ENCODE results near the gene LPCAT1.
"Not testable (repeated sequence)": the region's sequence is repeated elsewhere in the genome, so short reads cannot be mapped to it uniquely, and the experiment has no call there.

LPCAT1 gene

DNA sequence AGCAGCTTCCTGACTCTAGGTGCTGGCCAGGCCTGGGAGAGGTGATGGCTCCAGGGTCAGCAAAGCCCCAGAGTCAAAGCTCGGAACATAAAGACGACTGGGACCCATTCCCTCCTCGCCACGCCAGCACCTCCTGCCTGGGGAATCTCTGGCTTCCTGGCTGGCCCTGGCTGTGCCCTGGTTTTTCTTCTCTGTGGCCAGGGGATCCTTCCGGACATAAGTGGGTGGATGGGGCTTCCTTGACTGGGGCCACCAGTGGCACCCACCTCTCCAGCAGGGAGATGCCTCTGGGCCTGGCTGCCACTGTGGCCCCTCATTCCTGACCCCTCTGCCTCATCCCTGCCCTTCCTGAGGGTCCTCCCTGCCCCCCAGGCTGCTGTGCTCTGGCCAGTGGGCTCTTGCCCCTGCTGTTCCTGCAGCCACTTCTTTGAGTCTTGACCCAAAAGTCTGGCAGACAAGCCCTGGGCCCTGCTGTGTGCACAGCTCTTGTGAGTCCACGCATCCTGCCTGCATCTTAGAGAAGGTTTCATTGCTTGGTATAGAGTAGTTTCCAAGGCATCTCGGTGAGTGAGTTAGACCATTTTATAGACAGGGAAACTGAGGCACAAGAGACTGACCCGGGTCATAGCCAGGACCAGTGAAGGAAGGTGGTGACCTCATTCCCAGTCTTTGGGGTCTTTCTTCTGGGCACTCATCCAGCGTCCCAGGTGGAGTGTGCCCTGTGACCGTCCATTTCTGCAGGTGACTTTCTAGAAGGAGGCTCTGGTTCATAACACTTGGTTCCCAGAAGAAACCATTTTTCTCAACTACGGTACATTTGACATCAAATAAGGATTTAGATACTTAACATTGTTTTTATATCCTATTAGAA is 17.3 kb upstream of the LPCAT1 start:
- no peak for DNase-seq

DNA sequence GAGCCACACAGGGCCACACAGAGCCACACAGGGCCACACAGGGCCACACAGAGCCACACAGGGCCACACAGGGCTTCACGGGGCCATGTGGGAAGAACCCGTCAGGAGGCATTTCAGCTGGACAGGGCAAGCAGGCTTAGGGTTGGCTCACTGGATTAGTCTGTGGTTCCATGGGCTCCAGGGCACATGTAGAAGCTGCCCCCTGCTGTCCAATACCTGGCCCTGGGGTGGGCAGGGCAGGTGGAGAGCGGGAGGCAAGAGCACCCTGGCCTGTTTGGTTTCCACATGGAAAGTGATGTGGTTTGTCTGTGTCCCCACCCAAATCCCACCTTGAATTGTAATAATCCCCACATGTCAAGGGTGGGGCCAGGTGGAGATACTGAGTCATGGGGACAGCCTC is 16.4 kb upstream of the LPCAT1 start:
- no peak for DNase-seq

DNA sequence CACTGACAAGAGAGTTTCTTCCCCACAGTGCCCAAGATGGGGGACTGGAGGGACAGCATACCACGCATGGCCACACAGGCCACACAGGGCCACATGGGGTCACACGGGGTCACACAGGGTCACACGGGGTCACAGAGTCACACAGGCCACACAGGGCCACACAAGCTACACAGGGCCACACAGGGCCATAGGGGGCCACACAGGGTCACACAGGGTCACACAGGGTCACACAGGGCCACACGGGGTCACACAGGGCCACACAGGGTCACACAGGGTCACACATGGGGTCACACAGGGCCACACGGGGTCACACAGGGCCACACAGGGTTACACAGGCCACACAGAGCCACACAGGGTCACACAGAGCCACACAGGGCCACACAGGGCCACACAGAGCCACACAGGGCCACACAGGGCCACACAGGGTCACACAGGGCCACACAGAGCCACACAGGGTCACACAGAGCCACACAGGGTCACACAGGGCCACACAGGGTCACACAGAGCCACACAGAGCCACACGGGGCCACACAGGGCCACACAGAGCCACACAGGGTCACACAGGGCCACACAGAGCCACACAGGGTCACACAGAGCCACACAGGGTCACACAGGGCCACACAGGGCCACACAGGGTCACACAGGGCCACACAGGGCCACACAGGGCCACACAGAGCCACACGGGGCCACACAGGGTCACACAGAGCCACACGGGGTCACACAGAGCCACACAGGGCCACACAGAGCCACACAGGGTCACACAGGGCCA is 15.8 kb upstream of the LPCAT1 start:
- not testable (repeated sequence) for DNase-seq

GRCh38 chr5:1538741-1539392 is 15.1 kb upstream of the LPCAT1 start:
- no peak for DNase-seq

DNA sequence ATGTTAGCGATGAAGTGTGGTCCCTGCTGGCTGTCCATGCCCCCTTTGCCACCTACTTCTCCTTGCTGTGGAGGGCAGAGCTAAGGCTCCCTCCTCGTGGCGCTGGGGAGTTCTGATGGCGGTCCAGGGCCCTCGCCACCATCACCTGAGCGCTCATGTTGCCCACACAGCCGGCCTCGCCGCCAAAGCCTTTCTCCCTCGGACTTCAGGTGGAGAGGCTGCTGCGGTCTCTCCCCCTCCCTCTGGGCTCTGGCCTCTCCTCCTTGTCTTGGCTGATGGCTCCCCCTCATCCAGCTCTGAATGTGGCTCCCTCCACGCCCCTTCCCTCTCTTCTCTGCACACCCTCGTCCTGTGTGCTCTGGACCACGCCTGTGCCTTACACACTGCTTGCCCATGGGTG is 14.5 kb upstream of the LPCAT1 start:
- DNase-seq = no peak

DNA sequence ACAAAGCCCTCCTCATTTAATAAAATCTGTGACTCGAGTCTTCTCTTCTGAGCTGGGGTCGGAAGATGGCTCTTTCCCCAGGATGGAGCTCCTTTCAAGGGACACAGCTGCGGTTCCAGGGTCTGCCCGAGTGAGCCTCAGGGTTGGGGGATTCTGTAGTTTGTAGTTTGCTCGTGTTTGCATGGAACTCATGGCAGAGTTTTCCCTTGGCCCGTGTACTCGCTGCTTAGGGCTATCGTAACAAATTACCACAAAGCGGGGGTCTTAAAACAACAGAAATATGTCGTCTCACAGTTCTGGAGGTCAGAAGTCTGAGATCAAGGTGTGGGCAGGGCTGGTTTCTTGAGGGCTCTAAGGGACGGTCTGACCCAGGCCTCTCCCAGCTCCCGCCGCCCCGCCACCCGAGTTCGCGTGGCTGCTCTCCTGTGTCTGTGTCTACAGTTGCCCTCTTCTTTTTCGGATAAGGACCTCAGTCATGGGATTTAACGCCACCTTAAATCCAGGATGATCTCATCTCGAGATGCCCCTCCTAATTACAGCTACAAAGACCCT is 13.9 kb upstream of the LPCAT1 start:
- DNase-seq = no peak

DNA sequence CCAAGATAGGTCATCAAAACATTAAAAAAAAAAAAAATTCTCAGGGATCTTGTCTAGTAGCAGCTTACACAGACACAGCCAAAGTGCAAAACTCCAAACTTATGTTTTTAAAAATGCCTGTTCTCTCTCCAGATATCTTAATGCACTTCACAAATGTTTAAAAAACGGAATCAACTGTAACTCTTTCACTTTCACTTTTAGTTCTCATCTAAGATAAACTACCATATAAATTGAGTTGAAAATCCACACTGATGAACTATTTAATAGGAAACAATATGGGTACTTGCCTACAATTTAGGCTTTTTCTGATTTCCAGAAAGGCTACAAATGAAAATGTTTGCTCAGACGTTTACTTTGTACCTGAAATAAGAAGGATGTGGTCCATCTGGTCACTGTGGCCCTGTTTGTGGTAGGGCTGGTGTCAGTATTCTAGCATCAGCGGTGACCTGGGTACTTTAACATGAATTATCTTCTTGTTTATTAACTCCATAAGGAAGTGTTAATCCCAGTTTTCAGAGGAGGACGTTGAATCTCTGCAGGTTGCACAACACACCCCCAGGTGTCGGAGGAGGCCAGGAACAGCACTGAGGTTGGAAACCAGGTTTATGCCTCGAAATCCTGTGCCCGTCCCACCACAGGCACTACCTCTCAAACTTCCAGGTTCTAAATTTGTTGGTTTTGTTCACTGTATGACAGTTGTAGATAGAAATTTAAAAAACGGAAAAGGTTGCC is 13.3 kb upstream of the LPCAT1 start:
- no peak for DNase-seq

GRCh38 chr5:1536322-1536845 is 12.6 kb upstream of the LPCAT1 start:
- peak; percentile 59 for DNase-seq

GRCh38 chr5:1535646-1536045 is 11.9 kb upstream of the LPCAT1 start:
- no peak for DNase-seq

- DNase-seq = no peak
Observed at GRCh38 chr5:1532384-1532783, 8.6 kb upstream of the LPCAT1 start.

GRCh38 chr5:1529498-1529897 is 5.7 kb upstream of the LPCAT1 start:
- DNase-seq = no peak

DNA sequence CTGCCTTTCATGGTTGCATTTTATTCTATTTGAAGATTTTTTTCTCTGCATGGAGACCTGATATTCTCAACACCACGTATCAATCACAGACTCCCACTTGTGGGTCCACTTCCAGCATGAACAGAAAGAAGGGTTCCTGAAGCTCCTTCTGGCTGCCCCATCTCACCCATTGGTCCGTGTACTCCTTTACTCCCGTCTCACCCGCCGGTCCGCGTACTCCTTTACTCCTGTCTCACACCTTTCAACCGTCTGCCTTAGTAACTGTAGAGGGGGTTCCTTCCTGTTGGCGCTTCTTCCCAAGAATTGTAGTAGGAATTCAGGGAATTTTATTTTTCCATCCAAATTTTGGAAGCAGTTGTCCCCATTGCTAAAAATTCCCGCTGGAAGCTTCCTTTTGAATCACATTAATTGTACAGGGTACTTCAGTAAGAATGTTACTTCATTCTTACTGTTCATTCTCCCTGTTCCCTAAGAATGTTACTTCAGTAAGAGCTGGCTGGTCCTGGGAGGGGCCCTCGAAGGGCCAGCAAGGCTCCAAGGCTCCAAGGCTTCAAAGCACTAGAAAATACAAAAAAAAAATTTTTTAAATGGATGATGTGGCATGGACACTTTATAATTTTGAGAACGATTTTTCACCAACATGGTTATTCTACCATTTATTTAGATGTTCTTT is 3.9 kb upstream of the LPCAT1 start:
- no peak for DNase-seq

DNA sequence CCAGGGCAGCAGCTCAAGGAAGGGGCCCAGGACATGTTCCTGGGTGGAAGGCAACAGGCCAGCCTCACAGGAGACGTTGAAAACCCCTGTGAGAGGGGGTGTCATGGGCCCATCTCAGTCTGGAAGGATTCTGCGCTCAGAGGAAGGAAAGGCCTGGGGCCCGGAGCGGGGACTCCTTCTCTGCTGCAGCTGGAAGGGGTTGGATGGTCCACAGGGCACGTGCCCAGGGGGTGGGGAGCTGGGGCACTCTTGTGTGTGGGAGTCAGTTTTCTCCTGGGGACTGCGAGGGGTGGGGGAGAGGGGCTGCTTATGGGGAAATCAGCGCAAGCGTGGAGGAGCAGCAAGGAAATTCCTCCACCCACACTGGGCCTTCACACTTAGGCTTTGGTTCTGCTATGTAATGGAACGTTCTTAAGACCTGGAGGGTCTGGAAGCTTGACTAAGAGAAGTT is 2.9 kb upstream of the LPCAT1 start:
- DNase-seq = peak; percentile 5

DNA sequence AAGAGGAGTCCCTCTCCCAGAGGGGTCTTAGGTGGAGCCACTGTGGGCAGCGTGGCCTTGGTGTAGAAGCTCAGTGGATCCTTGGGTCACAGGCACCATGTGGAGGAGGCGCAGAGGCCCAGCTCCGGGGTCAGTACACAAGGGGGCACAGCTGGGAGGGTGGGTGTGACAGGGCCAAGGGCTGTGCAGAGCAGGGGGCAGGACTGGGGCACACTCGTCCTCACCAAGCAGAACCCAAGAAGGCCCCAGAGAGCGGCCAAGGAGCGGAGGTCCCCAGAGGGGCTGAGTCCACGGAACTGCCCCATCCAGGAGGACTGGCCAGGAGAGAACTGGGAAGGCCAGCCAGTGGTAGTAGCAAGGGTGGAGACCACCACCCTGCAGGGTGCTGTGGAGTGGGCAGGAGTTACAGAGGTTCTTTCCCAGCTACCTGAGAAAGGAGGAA is 2.5 kb upstream of the LPCAT1 start:
- DNase-seq = peak; percentile 4

DNA sequence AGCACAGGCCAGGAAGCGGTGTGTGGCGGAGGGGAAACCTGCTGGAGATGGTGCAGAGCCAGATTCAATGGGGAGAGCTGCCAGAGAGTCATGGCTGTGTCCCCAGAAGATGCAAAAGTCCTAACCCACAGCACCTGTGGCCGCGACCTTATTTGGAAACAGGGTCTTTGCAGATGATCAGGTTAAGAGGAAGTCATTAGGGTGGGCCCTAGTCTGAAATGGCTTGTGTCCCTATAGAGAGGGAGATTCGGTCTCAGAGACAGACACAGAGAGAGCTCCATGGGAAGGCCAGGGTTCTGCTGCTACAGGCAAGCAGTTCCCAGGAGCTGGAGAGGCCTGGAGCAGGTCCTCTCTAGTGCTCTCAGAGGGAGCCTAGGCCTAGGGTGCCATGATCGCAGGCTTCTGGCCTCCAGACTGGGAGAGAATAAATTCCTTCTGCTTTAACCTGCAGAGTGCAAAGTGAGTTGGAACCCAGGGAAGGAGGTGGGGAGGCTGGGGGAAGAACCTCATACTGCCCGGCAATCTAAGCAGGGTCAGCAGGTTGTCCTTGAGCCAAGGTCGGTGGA is 1.9 kb upstream of the LPCAT1 start:
- no peak for DNase-seq

DNA sequence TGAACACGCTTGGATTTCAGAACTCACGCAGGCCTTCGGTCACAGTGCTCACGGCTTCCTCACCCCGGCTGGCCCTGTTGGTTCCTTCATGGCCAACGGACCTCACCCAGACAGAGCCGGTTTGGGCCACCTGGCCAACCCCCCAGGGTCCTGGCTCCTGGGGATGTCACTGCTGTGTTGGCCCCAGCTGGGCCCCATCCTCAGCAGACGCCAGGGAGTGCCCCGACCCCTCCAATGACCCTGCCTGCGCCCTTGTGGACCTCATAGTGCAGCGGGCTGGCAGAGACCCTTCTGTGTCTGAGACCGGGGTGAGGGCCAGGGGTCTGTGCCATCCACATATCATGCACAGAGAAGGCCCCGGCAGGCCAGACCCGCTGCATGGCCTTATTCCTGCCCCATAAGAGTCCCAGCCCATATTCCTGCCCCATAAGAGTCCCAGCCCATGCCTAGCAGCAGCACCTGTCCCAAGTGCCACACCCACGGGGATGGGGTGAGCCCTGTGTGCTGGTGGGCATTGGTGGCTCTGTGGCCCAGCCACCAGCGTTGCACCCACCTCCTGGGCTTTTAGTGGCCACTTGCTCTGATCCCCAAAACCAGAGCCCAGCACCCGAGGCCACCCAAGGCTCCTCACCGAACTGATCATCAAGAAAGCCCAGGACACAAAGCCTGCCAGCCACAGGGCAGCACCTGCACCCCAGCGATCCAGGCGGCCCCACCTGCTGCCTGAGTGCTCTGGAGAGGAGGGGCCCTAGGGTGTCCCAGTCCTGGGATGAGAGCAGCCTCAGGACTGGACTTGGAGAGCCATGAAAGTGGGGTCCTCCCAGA is 1.3 kb upstream of the LPCAT1 start:
- DNase-seq = no peak

DNA sequence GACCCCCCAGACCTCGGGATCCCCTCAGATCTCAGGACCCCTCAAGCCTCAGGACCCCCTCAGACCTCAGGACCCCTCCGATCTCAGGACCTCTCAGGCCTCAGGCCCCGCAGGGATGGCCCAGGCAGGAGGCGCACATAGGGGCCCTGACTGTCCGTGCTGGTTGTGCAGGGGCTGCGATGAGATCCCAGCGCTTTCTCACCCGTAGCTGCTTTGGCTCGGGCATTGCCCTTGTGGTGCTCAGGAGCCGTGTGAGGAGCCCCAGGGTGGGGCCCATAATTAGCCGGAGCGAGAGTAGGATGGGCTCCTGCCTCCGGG is 680 bp upstream of the LPCAT1 start:
- DNase-seq = no peak

GRCh38 chr5:1523480-1523792 is 324 bp downstream of the LPCAT1 start:
- DNase-seq = no peak

- DNase-seq = peak; percentile 6
Observed at GRCh38 chr5:1522601-1523479, 920 bp downstream of the LPCAT1 start.

Measured in activated CD4-positive, alpha-beta T cell treated with anti-CD3 and anti-CD28 coated beads for 1 hour (primary cell).